ENCODE measurements around the gene DES.

The DES gene

GRCh38 chr2:219441451-219442255 is 23.5 kb downstream of the DES start:
- DNase-seq: peak; percentile 33

DNA sequence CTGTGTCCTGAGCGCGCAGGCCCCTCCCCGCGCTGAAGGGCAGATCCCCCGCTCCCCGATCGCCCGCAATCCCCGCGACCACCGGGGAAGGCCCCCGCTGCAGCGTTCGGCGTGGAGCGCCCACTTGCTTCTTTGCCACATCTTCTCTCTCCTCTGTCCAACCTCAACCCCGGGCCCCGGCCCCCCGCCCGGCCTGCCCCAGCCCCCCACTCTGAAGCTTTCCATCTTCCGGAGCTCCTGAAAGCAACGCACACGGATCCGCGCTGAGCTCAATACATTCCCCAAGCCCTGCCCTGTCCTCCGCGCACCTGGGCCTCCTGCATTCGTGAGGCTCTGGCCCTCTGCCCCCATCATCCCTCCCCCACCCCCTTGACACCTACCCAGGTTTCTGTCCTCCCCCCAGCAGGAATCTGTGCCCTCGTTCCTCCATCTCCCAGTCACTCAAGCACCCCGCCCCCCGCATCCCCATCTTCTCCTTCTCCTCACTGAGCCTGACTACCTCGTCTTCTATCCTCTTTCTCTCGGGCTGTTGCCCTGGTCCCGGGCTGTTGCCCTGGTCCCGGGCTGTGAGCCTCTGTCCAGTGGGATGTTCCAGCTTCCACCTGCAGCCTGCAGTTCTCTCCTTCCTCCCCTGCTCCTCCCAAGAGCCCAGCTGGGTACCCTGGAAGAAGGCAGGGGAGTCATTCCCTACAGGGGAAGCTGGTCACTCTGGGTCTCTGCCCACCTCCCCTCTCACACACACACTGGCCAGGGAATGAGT is 24.3 kb downstream of the DES start:
- DNase-seq: no peak

- DNase-seq: no peak
Observed at GRCh38 chr2:219443016-219443696, 25.0 kb downstream of the DES start.

DNA sequence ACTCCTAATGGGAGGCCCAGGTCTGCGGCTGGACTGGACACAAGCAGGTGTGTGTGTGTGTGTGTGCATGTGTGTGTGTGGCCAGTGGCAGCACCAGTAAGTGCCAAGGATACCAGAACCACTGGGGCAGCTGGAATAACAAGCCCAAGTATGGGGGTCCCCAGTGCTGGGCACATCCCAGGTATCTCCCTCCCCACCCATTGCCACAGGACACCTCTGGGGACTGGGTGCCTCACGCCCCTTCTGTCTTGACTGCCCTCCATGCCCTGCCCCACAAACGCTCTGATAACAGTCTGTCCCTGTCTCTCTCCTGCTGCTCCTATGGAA is 25.5 kb downstream of the DES start:
- no peak for DNase-seq

GRCh38 chr2:219444566-219445091 is 26.5 kb downstream of the DES start:
- DNase-seq: no peak

- no peak for DNase-seq
Observed at GRCh38 chr2:219445220-219445640, 27.1 kb downstream of the DES start.

DNA sequence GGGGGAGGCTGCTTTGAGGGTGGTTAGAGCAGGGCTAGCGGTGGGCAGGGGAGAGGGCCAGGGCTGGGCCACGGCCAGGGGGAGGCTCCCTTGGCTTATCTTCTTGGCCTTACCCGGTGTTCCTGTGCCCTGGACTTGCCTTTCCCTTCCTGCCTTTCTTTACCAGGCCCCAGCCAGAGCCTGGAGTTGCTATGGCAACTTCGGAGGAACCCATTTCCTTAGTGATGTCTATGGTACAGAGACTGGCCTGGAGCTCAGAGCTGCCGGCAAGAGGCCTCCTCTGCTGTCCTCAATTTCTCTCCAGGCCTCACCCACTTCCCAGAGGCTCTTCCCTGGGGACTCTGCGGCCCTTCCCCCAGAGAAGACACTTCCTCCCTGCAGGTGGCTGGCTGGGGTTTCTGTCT is 27.9 kb downstream of the DES start:
- peak; percentile 25 for DNase-seq

- no peak for DNase-seq
Observed at GRCh38 chr2:219446689-219447088, 28.5 kb downstream of the DES start.

- DNase-seq: no peak
Observed at GRCh38 chr2:219447242-219448098, 29.3 kb downstream of the DES start.

DNA sequence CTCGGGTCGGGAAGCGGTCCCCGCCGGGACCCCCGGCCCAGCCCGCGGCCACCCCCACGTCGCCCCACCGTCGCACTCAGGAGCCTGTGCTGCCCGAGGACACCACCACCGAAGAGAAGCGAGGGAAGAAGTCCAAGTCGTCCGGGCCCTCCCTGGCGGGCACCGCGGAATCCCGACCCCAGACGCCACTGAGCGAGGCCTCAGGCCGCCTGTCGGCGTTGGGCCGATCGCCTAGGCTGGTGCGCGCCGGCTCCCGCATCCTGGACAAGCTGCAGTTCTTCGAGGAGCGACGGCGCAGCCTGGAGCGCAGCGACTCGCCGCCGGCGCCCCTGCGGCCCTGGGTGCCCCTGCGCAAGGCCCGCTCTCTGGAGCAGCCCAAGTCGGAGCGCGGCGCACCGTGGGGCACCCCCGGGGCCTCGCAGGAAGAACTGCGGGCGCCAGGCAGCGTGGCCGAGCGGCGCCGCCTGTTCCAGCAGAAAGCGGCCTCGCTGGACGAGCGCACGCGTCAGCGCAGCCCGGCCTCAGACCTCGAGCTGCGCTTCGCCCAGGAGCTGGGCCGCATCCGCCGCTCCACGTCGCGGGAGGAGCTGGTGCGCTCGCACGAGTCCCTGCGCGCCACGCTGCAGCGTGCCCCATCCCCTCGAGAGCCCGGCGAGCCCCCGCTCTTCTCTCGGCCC is 30.1 kb downstream of the DES start:
- peak; percentile 29 for DNase-seq

DNA sequence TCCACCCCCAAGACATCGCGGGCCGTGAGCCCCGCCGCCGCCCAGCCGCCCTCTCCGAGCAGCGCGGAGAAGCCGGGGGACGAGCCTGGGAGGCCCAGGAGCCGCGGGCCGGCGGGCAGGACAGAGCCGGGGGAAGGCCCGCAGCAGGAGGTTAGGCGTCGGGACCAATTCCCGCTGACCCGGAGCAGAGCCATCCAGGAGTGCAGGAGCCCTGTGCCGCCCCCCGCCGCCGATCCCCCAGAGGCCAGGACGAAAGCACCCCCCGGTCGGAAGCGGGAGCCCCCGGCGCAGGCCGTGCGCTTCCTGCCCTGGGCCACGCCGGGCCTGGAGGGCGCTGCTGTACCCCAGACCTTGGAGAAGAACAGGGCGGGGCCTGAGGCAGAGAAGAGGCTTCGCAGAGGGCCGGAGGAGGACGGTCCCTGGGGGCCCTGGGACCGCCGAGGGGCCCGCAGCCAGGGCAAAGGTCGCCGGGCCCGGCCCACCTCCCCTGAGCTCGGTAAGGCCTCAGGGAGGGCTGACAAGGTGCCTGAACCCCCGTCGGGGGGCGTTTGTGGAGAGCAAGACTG is 30.7 kb downstream of the DES start:
- peak; percentile 49 for DNase-seq

DNA sequence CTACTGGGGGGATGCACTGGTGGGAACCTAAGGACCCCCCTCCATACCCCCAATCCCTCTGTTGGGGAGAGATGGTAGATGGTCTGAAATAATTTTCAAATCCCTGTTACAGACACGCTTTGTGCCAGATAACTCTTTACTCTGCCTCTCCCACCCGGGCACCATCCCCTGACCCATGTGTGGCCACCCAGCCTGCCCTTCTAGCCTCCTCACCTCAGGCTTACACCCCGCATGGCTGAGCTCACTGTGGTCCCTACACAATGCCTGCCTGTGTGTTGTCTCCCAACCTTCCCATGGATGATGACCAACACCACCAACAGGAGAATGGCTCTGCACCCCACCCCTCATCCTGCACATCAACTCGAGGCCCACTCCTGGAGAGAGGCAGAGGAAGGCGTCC is 31.4 kb downstream of the DES start:
- DNase-seq: no peak

DNA sequence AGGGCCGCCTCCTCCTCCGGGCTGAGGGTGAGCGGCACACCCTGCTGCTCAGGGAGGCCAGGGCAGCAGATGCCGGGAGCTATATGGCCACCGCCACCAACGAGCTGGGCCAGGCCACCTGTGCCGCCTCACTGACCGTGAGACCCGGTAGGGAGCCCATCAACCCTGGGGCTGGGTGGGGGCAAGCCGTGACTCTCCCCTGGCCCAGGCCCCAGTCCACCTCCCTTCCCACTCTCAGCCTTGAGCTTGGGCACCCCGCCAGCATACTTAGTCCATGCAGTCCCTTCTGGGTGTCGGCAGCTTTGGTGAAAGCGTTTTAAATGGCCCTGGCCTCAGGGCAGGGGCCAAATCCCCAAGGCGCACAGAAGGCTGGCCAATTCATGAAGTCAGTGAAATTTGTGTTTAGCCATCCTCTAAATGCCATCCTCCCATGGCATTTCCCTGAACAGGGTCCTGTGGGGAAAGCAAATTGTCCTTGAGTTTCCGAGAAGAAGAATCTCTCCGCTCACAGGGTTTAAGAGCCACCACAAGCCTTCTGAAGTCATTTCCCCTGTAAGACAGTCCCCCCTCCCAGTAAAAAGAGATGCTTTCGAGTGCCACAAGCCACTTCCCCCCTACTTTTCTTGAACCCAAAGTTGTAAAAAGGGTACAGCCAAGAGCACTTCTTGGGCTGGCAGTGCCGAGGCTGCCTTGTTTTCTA is 33.6 kb downstream of the DES start:
- no peak for DNase-seq

DNA sequence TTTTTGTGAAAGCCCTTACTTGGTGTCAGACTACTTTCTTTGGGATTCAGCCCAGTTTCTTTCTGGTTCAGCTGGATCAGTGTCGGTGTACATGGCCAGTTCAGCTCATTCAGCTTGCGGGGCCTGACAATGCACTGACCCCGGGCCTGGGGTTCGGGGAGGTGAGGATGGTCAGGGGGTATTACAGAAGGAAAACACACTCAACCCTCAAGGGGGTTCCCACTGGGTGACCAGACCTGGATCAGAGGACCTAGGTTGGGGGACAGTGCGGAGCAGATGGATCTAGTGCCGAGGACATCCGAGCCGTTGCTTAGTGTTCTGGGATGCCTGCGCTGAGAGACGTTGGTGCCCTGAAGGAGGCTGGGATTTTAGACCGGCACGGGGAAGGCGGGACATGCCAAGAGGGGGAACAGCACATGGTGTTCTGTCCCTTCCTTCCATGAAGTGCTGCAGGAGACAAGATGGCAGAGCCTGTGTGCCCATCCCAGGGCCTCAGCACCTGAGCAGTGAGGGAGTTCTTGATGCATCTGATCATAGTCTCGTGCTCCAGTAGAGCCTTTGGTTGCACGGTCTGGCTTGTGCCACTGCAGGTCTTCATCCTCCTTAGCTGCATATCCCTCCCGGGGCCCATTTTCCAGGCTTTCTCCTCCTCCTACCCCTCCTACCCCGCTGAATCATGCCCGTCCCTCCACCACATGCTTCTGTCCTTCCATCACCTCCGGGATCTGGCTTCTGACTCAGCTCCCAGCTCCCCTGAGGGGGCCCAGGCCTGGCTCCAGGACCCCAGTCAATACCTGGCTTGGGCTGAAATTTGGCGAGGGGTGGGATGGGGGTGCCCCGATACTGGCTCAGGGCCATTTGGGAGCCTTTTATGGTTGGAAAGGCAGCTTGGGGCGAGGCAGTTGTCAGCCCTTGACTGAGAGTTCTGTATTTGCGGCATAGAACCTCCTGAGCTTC is 34.5 kb downstream of the DES start:
- DNase-seq: no peak

DNA sequence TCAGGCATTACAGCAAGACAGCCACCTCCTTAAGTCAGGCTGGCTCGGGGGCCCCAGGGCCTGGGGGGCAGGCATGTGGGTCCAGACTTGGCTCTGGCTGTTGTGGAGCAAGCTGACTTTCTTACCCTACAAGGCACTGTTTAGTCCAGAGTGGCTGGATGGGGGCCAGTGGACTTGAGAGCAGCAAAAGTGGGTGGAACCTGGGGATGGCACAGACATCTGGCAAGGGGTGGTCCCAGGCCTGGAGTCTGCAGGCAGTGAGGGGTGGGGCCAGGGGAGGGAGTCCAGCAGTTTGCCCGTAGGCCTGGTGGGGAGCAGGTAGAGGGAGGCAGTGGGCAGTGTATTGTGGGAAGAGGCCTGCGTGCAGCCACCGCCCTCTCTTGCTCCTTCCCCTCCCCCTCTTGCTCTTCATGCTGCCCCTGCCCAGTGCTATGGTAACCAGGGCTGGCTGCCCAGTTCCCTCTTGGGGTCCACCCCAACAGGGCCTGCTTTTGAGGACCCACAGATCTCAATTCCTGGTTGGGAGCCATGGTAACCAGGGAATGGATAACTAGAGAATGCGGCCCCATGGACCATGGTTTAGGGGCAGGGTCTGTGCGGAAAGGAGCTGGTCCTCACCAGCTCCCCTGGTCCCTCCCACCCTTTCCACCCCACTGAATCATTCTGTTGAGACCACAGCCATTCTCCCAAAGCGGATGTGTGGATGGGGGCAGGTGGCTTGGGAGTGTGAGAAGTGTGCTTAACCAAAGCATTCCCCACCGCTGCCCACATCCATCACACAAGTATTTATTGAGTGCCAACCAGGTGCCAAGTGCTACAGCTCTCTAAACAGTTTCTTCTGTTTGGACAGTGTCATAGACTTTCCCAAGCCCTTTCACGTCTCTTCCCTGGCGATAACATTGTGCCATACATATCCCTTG is 35.8 kb downstream of the DES start:
- no peak for DNase-seq

DNA sequence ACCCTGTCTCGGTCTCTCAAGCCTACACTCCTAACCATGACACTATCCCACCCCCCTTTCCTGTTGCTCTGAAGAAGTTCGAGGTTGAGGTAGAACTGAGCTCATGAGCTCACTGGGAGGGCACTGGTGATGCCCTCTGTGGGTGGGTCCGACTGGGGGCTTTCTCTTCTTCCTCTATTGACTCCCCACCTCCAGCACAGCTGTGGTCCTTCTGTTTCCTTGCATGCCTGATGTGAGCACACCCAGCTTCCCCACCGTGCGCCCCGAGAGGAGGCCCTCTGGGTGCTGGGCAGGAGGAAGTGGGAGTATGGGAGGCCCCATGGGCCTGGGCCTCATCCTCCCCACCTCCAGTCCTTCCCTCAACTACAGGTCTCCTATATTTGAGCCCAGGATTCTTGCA is 37.4 kb downstream of the DES start:
- DNase-seq: no peak

DNA sequence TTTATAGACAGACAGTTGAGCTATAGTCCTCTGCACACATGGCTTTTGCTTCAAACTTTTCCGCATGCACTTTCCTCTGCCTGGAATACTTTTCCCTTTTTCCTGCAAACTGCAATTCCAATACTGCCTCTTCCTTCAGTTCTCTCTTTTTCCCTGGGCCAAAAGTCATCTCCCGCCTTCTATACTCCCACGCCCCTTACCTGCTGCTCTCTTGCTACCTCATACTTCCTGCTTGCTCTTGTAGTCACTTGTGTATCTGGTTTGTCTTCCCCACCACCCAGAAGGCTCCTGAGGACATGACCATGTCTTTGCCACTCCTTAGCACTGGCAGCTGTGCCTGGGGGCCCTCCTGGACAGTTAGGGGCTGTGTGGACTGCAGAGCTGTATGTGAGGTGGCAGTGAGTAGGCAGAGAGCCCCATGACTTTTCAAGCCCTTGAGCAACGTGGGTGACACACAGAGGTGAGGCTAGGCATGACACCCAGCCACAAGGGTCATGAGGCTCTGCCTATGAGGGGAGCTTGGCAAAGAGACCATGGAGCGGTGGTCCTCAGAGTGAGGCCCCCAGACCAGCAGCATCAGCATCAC is 39.7 kb downstream of the DES start:
- DNase-seq: peak; percentile 66

- no peak for DNase-seq
Observed at GRCh38 chr2:219458996-219459395, 40.8 kb downstream of the DES start.

Measured in hematopoietic multipotent progenitor cell treated with erythropoietin and hydrocortisone succinate and interleukin-3 and kit ligand, for 4 days (in vitro differentiated cells).